ENCODE measurements around the gene COL13A1. TPM values are rescaled to one million over a fixed set of nuclear protein-coding genes. Genes with fewer than 3 reads are reported as not detected.

The COL13A1 gene
- total RNA-seq, 1 experiment from 2014 or later, result 0.11 TPM

- peak; percentile 50 for DNase-seq (ENCODE audit: low read depth, low spot score)
- in situ Hi-C loops (cut with HindIII; ENCODE audit: low pct_unique_long_range_greater_than_20kb, low sequenced_read_pairs), result no loop called here
Measured at GRCh38 chr10:69901628-69902505, 100.2 kb downstream of the COL13A1 start.

GRCh38 chr10:69902835-69903535, 101.3 kb downstream of the COL13A1 start:
- no peak for DNase-seq (ENCODE audit: low read depth, low spot score)
- in situ Hi-C loops (cut with HindIII; ENCODE audit: low pct_unique_long_range_greater_than_20kb, low sequenced_read_pairs), result no loop called here

DNA sequence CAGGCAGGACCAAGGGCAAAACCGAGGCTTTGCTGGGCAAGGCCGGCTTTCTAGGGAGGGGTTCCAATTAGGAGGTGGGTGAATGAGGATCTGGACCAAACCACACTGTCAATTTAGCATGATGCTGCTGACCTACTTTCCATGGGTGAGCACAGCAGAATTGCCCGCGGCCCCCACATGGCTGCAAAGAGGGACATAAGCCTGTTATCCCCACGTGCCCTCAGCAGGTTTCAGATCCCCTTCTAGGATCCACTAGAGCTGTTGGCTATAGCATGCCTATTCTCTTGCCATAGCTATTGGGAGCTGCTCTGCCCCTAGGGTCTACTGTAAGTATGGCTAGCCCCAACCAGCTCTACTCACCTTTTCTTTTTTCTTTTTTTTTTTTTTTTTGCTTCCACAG, 102.8 kb downstream of the COL13A1 start:
- no peak for DNase-seq (ENCODE audit: low read depth, low spot score)
- in situ Hi-C loops (cut with HindIII; ENCODE audit: low pct_unique_long_range_greater_than_20kb, low sequenced_read_pairs), result no loop called here

- no peak for DNase-seq (ENCODE audit: low read depth, low spot score)
- in situ Hi-C loops (cut with HindIII; ENCODE audit: low pct_unique_long_range_greater_than_20kb, low sequenced_read_pairs), result no loop called here
Measured at GRCh38 chr10:69906425-69906824, 104.7 kb downstream of the COL13A1 start.

DNA sequence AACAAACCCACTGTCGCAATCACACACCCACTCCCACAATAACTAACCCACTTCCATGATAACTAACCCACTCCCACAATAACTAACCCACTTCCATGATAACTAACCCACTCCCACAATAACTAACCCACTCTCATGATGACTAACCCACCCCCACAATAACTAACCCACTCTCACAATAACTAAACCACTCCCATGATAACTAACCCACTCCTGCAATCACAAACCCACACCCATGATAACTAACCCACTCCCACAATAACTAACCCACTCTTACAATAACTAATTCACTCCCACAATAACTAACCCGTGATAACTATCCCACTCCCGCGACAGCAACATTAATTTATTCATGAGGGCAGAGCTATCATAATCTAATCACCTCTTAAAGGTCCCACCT, 105.8 kb downstream of the COL13A1 start:
- DNase-seq (ENCODE audit: low read depth, low spot score), result no peak
- in situ Hi-C loops (cut with HindIII; ENCODE audit: low pct_unique_long_range_greater_than_20kb, low sequenced_read_pairs), result no loop called here

DNA sequence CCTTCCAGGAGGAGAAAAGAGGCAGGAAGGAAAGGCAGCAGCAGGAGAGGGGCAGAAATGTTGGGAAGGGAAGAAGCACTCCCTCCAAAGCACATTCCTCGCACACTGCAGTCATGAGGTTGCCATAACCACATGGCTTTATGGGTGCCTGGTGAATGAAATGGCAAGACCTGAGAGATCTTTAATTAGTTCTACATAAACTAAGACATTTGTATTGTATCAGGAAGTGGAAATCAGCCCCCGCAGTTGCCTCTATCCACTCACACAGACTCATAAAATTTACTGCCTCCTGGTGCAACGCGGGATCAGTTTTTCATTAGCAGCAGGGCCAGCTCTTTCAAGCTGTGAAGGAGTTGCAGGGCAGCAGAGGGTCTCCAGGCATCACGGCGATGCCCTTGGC, 106.4 kb downstream of the COL13A1 start:
- in situ Hi-C loops (cut with HindIII; ENCODE audit: low pct_unique_long_range_greater_than_20kb, low sequenced_read_pairs), result no loop called here
- no peak for DNase-seq (ENCODE audit: low read depth, low spot score)

- in situ Hi-C loops (cut with HindIII; ENCODE audit: low pct_unique_long_range_greater_than_20kb, low sequenced_read_pairs), result no loop called here
- no peak for DNase-seq (ENCODE audit: low read depth, low spot score)
Measured at GRCh38 chr10:69910561-69910960, 108.9 kb downstream of the COL13A1 start.

DNA sequence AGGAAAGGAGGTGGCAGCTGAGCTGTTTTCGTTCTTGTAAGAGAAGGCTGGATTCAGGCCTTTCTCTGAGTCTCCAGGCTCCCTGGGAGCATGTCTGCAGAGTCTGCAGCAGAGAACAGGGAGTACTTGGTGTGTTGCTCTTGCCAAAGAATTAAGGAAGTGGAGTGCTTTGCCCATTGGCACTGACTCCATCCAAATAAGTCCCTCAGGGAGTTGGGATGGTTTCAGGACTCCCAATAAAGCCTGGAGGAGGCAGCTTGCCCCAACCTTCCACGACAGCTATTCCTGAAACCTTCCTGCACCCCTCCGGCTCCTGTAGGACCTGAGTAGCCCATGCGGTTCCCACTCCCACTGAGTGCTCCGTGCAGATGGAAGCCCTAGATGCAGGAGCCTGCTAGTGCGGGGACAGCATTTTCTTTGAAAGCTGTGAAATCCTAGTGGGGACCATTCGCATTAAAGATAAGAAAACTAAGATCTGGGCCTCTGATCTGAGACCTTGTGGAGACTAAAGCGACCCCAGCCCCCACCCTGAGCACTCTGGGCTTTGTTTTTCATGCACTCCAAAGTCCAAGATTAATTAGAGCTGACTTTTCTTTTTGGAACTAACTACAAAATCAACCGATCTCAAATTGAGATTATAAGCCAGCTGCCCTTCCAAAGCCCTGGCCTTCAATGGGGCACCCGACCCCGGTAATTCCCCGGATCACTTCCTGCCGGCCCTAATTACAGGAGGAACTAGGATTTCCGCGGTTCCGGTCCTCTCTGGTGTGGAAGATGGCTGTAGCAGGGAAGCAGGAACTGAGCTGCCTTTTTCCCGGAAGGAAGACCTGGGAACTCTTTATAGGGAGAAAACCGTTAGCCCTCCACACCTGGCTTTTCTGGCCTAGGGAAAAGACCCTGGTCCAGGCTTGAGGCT, 110.2 kb downstream of the COL13A1 start:
- DNase-seq (ENCODE audit: low read depth, low spot score), result no peak
- in situ Hi-C loops (cut with HindIII; ENCODE audit: low pct_unique_long_range_greater_than_20kb, low sequenced_read_pairs), result no loop called here

- in situ Hi-C loops (cut with HindIII; ENCODE audit: low pct_unique_long_range_greater_than_20kb, low sequenced_read_pairs), result no loop called here
- no peak for DNase-seq (ENCODE audit: low read depth, low spot score)
Measured at GRCh38 chr10:69912589-69912988, 110.9 kb downstream of the COL13A1 start.

DNA sequence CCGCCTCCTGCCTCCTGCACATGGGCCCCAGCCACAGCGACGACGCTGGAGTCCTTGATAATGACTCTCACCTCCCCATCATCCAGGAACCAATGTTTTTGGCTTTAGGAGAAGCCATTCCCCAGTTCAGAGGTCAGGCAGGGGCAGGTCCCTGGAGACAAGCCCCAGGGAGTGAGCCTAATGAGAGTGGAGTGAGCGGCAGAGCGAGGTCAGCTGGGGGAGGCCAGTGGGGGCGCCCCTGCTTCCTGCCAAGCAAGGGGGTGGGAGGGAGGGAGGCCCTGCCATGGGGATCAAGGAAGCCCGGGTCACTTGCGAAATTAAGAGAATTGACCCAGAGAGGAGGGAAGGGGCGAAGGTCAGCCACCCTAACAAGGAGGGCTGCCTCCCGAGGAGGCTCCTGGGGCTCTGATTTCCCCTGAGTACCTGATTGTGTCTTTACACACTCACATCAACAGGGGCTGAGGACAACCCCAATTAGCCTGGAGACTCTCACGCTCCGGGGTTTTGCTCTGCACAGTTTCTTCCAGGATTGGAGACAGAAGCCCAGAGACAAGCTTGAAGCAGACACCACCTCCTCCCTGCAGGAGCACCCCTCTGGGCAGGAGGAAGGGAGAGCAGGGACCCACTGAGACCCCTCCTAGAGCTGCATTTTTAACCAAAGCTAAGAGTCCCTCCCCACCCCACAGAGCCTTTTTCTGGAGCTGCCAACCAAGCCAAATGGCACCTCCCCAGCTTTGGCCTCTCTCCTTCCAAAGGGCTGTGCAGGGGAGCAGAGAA, 112.1 kb downstream of the COL13A1 start:
- in situ Hi-C loops (cut with HindIII; ENCODE audit: low pct_unique_long_range_greater_than_20kb, low sequenced_read_pairs), result no loop called here

DNA sequence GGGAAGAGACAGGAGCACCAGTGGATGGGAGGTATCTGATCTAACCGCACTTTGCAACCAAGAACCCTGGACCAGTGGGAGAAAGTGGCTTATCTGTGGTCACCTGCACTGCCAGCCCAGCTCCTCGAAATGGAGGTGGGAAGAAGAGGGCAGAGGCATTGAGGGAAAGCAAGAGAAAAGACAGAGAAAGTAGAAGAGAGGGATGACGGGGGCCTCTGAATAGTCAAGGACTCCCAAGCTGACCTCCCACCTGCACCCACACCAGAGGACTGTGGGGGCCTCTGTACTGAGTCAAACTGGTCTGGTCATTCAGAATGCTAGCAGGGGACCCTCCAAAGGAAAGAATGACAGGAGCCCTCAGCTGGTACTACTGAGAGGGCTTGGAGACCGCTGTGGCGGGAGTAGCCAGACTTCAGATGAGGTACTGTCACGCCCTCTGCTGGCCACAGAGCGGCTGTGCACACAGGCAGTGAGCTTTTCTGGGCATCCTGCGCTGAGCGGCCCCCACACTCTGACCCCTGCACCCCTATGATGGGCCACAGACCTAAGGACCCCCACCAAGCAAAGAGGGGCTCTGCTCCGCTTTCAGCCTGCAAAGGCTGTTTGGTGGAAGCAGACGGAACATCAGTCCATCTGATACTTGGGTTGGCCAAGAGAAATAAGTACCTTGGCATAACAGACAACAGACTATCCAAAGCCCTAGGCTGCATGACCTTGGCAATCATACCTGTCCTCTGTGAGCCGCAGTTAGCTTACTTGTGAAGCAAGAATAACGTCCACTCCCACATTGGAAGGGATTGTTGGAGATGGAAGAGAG, 112.9 kb downstream of the COL13A1 start:
- in situ Hi-C loops (cut with HindIII; ENCODE audit: low pct_unique_long_range_greater_than_20kb, low sequenced_read_pairs), result no loop called here
- DNase-seq (ENCODE audit: low read depth, low spot score), result peak; percentile 66

More for the DNA sequence above, 112.1 kb downstream of the COL13A1 start:
- DNase-seq (ENCODE audit: low read depth, low spot score), result no peak

DNA sequence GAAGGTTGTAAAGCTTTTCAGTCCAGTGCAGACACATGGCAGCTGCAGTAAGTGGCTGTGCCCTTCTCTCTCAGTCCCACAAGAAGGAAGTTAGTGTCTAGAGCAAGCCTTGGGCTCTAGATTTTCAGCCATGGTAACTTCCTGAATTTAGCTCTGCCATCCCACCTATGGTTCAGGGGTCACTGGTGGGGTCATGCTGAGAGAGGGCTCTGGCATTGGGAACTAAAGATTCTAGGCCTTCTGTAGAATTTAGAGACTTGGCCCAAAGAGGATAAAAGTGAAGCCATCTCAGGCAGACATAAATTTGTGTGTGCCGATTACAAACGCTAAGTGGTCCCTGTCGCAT, 113.5 kb downstream of the COL13A1 start:
- DNase-seq (ENCODE audit: low read depth, low spot score), result no peak
- in situ Hi-C loops (cut with HindIII; ENCODE audit: low pct_unique_long_range_greater_than_20kb, low sequenced_read_pairs), result no loop called here

DNA sequence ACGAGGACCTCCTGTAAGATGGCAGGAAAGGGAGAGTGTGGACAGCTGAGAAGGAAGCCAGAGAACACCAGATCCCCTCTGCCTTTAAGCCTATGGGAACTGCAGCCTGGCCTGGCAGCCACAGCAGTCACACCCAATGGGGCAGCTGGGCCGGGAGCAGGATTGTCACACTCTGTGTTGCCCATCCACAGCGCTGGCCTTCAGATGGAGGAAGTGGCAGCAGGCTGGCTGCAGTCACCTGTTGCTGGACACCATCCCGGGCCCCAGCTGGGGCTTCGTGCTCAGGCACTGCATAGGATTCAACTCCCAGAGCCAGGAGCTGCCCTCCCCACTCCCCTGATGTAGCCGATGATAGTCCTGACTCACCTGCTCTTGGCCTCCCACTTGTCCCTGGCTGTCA, 114.4 kb downstream of the COL13A1 start:
- no peak for DNase-seq (ENCODE audit: low read depth, low spot score)
- in situ Hi-C loops (cut with HindIII; ENCODE audit: low pct_unique_long_range_greater_than_20kb, low sequenced_read_pairs), result no loop called here

GRCh38 chr10:69918036-69918435, 116.3 kb downstream of the COL13A1 start:
- in situ Hi-C loops (cut with HindIII; ENCODE audit: low pct_unique_long_range_greater_than_20kb, low sequenced_read_pairs), result no loop called here
- no peak for DNase-seq (ENCODE audit: low read depth, low spot score)

DNA sequence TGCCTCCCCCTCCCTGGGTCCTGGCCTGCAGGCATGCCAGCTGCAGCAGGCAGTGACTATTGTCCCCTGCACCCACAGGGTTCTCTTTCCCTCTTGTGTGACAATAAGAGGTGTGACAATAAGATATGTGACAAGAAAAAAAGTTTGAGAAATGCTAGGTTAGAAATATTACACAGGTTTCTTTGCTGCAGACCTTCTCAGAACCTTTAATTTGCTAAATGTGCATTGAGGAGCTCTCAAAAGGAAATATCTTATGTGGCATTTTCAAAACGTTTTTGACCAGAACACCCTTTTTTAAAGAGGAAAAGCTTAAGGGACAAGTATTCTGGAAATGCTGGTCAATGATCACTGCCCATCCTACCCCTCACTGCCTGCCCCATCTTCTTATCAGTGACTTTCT, 117.5 kb downstream of the COL13A1 start:
- no peak for DNase-seq (ENCODE audit: low read depth, low spot score)
- in situ Hi-C loops (cut with HindIII; ENCODE audit: low pct_unique_long_range_greater_than_20kb, low sequenced_read_pairs), result no loop called here

GRCh38 chr10:69925111-69925510, 123.4 kb downstream of the COL13A1 start:
- no peak for DNase-seq (ENCODE audit: low read depth, low spot score)

GRCh38 chr10:69928339-69928738, 126.6 kb downstream of the COL13A1 start:
- DNase-seq (ENCODE audit: low read depth, low spot score), result no peak
- in situ Hi-C loops (cut with HindIII; ENCODE audit: low pct_unique_long_range_greater_than_20kb, low sequenced_read_pairs), result no loop called here

More at GRCh38 chr10:69925111-69925510, 123.4 kb downstream of the COL13A1 start:
- in situ Hi-C loops (cut with HindIII; ENCODE audit: low pct_unique_long_range_greater_than_20kb, low sequenced_read_pairs), result no loop called here

All from SK-MEL-5 (cell line).